Mesothelial cell of epicardium (in vitro differentiated cells): ENCODE results near the gene CCDC171. TPM values are rescaled to one million over a fixed set of nuclear protein-coding genes. Genes with fewer than 3 reads are reported as not detected.

Source experiments
- DNase-seq, 2 experiments: peaks; one replicate each; pipeline ENCODE4 v3.0.0; 2021; ENCODE audit warnings: low spot score in 2 of 2; ENCODE audit not compliant: unreplicated experiment in 2 of 2
- H3K27ac Mint-ChIP-seq: 2 replicates; pipeline ENCODE4 v1.8.0; 2021; ENCODE audit warnings: mixed read lengths
- H3K27me3 Mint-ChIP-seq: 2 replicates; pipeline ENCODE4 v1.8.0; 2021; ENCODE audit warnings: low read depth, mixed read lengths
- H3K36me3 Mint-ChIP-seq: 2 replicates; pipeline ENCODE4 v1.8.0; 2021; ENCODE audit warnings: mixed read lengths
- H3K4me1 Mint-ChIP-seq: 2 replicates; pipeline ENCODE4 v1.8.0; 2021; ENCODE audit warnings: mixed read lengths
- H3K4me3 Mint-ChIP-seq: 2 replicates; pipeline ENCODE4 v1.8.0; 2021; ENCODE audit warnings: mild to moderate bottlenecking, moderate library complexity, mixed read lengths
- H3K9me3 Mint-ChIP-seq: 2 replicates; pipeline ENCODE4 v1.8.0; 2021; ENCODE audit warnings: mixed read lengths
- CTCF ChIP-seq: fragments of 200-600 bp; sonication (generic); IDR thresholded peaks from one replicate; pipeline ENCODE4 v1.5.0; 2021; ENCODE audit warnings: antibody characterized with exemption; ENCODE audit not compliant: unreplicated experiment
- total RNA-seq: library from RNA; stranded (reverse); gene quantifications from 3 replicates; pipeline ENCODE4 v1.2.1, GENCODE V29; 2021

CCDC171 gene
- total RNA-seq, 1 donor from 2014 or later, result 9.8 TPM

GRCh38 chr9:15966471-15966870, 413.6 kb downstream of the CCDC171 start:
- TF ChIP-seq CTCF, result no peak
- H3K4me3 Mint-ChIP-seq, result no peak overlapping the region
- no peaks in the 10 kb centered on the region for H3K27me3 Mint-ChIP-seq
- H3K9me3 Mint-ChIP-seq, result no peaks in the 10 kb centered on the region
- no peaks in the 10 kb centered on the region for H3K4me1 Mint-ChIP-seq
- no peak for DNase-seq
- no peaks in the 10 kb centered on the region for H3K36me3 Mint-ChIP-seq
- H3K27ac Mint-ChIP-seq, result no peak overlapping the region

GRCh38 chr9:15967068-15967467, 414.2 kb downstream of the CCDC171 start:
- no peaks in the 10 kb centered on the region for H3K4me1 Mint-ChIP-seq

GRCh38 chr9:15972760-15973159, 419.9 kb downstream of the CCDC171 start:
- H3K4me3 Mint-ChIP-seq, result no peak overlapping the region
- no peaks in the 10 kb centered on the region for H3K27me3 Mint-ChIP-seq
- H3K27ac Mint-ChIP-seq, result no peak overlapping the region
- no peaks in the 10 kb centered on the region for H3K36me3 Mint-ChIP-seq
- no peaks in the 10 kb centered on the region for H3K9me3 Mint-ChIP-seq
- no peak for TF ChIP-seq CTCF
- no peaks in the 10 kb centered on the region for H3K4me1 Mint-ChIP-seq
- DNase-seq, result no peak

More at GRCh38 chr9:15967068-15967467, 414.2 kb downstream of the CCDC171 start:
- Mint-ChIP-seq H3K9me3 (no peaks in the 10 kb centered on the region), H3K36me3 (no peaks in the 10 kb centered on the region), H3K4me3 (no peak overlapping the region), H3K27ac (no peak overlapping the region), H3K27me3 (no peaks in the 10 kb centered on the region)
- no peak for TF ChIP-seq CTCF
- DNase-seq, result no peak

- Mint-ChIP-seq H3K4me1 (no peaks in the 10 kb centered on the region), H3K27ac (no peak overlapping the region), H3K4me3 (no peak overlapping the region), H3K36me3 (no peaks in the 10 kb centered on the region), H3K9me3 (peaks cover 3% of the 10 kb centered on the region), H3K27me3 (no peaks in the 10 kb centered on the region)
- TF ChIP-seq CTCF, result no peak
- no peak for DNase-seq
Observed at GRCh38 chr9:15975101-15975778, 422.4 kb downstream of the CCDC171 start.

- Mint-ChIP-seq H3K4me1 (peaks cover 9% of the 10 kb centered on the region), H3K27ac (no peak overlapping the region), H3K27me3 (no peaks in the 10 kb centered on the region), H3K9me3 (peaks cover 7% of the 10 kb centered on the region), H3K4me3 (no peak overlapping the region), H3K36me3 (no peaks in the 10 kb centered on the region)
- no peak for TF ChIP-seq CTCF
- DNase-seq, result no peak
Observed at GRCh38 chr9:15977438-15977837, 424.6 kb downstream of the CCDC171 start.
